CD8-positive, alpha-beta memory T cell (primary cell): ENCODE results near the gene EYA3. TPM values are rescaled to one million over a fixed set of nuclear protein-coding genes. Genes with fewer than 3 reads are reported as not detected.

Experiments used
- CTCF ChIA-PET: fragments of 350-600 bp; sonication (Branson Sonifier 250); formaldehyde crosslinking; loops from one replicate; lab custom pipeline; 2021; ENCODE audit warnings: antibody characterized with exemption; lab: Charles Lee
- POLR2A ChIA-PET: fragments of 350-600 bp; sonication (Branson Sonifier 250); formaldehyde crosslinking; loops from one replicate; lab custom pipeline; 2021; ENCODE audit warnings: antibody characterized with exemption; lab: Charles Lee
- DNase-seq, 5 donors: peaks; one replicate each; pipeline versions ENCODE4 v3.0.0 to v3.0.0-alpha.2; 2020 to 2022; ENCODE audit warnings: mixed read lengths in 1 of 5
- H3K27ac ChIP-seq: one replicate; pipeline ENCODE4 v1.7.0; 2013; ENCODE audit warnings: low read depth, mild to moderate bottlenecking, low read length, moderate library complexity
- H3K27me3 ChIP-seq: 2 replicates; pipeline ENCODE4 v1.7.0; 2013; ENCODE audit warnings: low read length, mild to moderate bottlenecking; ENCODE audit not compliant: insufficient read depth, poor library complexity, severe bottlenecking
- H3K36me3 ChIP-seq: 2 replicates; pipeline ENCODE4 v1.7.0; 2013; ENCODE audit warnings: mild to moderate bottlenecking, low read length, moderate library complexity; ENCODE audit not compliant: insufficient read depth
- H3K4me1 ChIP-seq: 2 replicates; pipeline ENCODE4 v1.7.0; 2013; ENCODE audit warnings: mild to moderate bottlenecking, low read length, moderate library complexity; ENCODE audit not compliant: insufficient read depth
- H3K4me3 ChIP-seq: 2 replicates; pipeline ENCODE4 v1.7.0; 2013; ENCODE audit warnings: mild to moderate bottlenecking, low read length
- H3K9me3 ChIP-seq: 2 replicates; pipeline ENCODE4 v1.7.0; 2013; ENCODE audit warnings: mild to moderate bottlenecking, low read length
- H3K27ac Mint-ChIP-seq, 8 donors: one replicate each; pipeline ENCODE4 v1.8.0; 2020 to 2021; ENCODE audit warnings: mixed read lengths in 8 of 8, mild to moderate bottlenecking in 6 of 8, inconsistent platforms in 3 of 8, moderate library complexity in 3 of 8
- H3K27me3 Mint-ChIP-seq, 2 donors: one replicate each; pipeline ENCODE4 v1.8.0; 2020 to 2021; ENCODE audit warnings: mixed read lengths in 2 of 2, mild to moderate bottlenecking in 1 of 2, moderate library complexity in 1 of 2
- H3K36me3 Mint-ChIP-seq, 3 donors: one replicate each; pipeline ENCODE4 v1.8.0; 2020 to 2021; ENCODE audit warnings: mixed read lengths in 3 of 3, inconsistent platforms in 1 of 3, mild to moderate bottlenecking in 1 of 3
- H3K4me1 Mint-ChIP-seq, 3 donors: one replicate each; pipeline ENCODE4 v1.8.0; 2020 to 2021; ENCODE audit warnings: mixed read lengths in 3 of 3, inconsistent platforms in 1 of 3, mild to moderate bottlenecking in 1 of 3
- H3K4me3 Mint-ChIP-seq, 7 donors: one replicate each; pipeline ENCODE4 v1.8.0; 2020 to 2021; ENCODE audit warnings: mixed read lengths in 7 of 7, mild to moderate bottlenecking in 6 of 7, moderate library complexity in 4 of 7, inconsistent platforms in 2 of 7
- H3K9me3 Mint-ChIP-seq, 5 donors: one replicate each; pipeline ENCODE4 v1.8.0; 2020 to 2022; ENCODE audit warnings: mixed read lengths in 5 of 5, mild to moderate bottlenecking in 3 of 5, moderate library complexity in 2 of 5, inconsistent platforms in 1 of 5
- polyA plus RNA-seq: library from polyadenylated mRNA; unstranded; fragments of 300-500 nt; fragmentation: Illumina TruSeq; gene quantifications from one replicate; pipeline ENCODE4 v1.2.3, GENCODE V29; 2021
- total RNA-seq, 2 experiments: library from RNA; stranded (reverse); gene quantifications; one replicate each; pipeline ENCODE4 v1.2.3, GENCODE V29; 2021

The EYA3 gene
- total and polyA plus RNA-seq, 3 experiments from 2014 or later = 6.0 to 34.6 (median 31.5) TPM

- Mint-ChIP-seq H3K4me1 (peaks cover 22 to 31% (median 24%) of the 10 kb centered on the region in 3 donors), H3K27ac (peak overlapping the region; percentile 75 to 95 (median 84)), H3K27me3 (peaks cover 0 to 1% of the 10 kb centered on the region in 2 donors), H3K36me3 (peaks cover 0 to 32% (median 6%) of the 10 kb centered on the region in 3 donors), H3K4me3 (peak overlapping the region; percentile 75 to 93 (median 86)), H3K9me3 (no peaks in the 10 kb centered on the region)
- H3K36me3 ChIP-seq = peaks cover 5% of the 10 kb centered on the region
- CTCF ChIA-PET = interaction anchor here (1.1 to 1.7 kb wide), 4 partner anchors 9 to 103 kb away, joined by 3 to 6 read pairs (median 3); no protein-coding TSS in a partner anchor
- peak overlapping the region; percentile 86 for H3K4me3 ChIP-seq
- POLR2A ChIA-PET = interaction anchor here (1.0 to 1.4 kb wide), 2 partner anchors 8 to 11 kb away, joined by 3 to 4 read pairs; no protein-coding TSS in a partner anchor
- no peak overlapping the region for H3K27ac ChIP-seq
- H3K4me1 ChIP-seq = peaks cover 20% of the 10 kb centered on the region
- no peaks in the 10 kb centered on the region for H3K9me3 ChIP-seq
- DNase-seq = no peak
- no peaks in the 10 kb centered on the region for H3K27me3 ChIP-seq
These were observed 127.4 kb downstream of the EYA3 start for GRCh38 chr1:27960762-27961645.

GRCh38 chr1:27959792-27960603, 128.4 kb downstream of the EYA3 start, which contains the start of gene XKR8:
TSS of gene XKR8 (plus strand) at chr1:27959973. CDS start at chr1:27960070, 97 bp downstream.
- Mint-ChIP-seq H3K4me1 (peaks cover 22 to 31% (median 23%) of the 10 kb centered on the region in 3 donors), H3K36me3 (peaks cover 0 to 23% (median 5%) of the 10 kb centered on the region in 3 donors), H3K4me3 (peak within 1 kb of the TSS; percentile 85 to 93 (median 87)), H3K27ac (peak within 1 kb of the TSS; percentile 78 to 95 (median 90)), H3K9me3 (no peaks in the 10 kb centered on the region), H3K27me3 (peaks cover 4% of the 10 kb centered on the region in 2 donors)
- ChIA-PET POLR2A (interaction anchor here (0.6 to 1.4 kb wide), 5 partner anchors 9 to 130 kb away, joined by 4 to 8 read pairs (median 5); partner anchors contain the start of genes EYA3 and PPP1R8), CTCF (interaction anchor here (0.6 to 1.7 kb wide), 9 partner anchors 8 to 102 kb away, joined by 3 to 7 read pairs (median 3); no protein-coding TSS in a partner anchor)
- Histone ChIP-seq H3K27me3 (no peaks in the 10 kb centered on the region), H3K4me3 (peak within 1 kb of the TSS; percentile 86), H3K4me1 (peaks cover 20% of the 10 kb centered on the region), H3K9me3 (no peaks in the 10 kb centered on the region), H3K27ac (peak within 1 kb of the TSS; percentile 69), H3K36me3 (peaks cover 5% of the 10 kb centered on the region)
- peak; percentile 79 to 90 (median 81) for DNase-seq

GRCh38 chr1:27958513-27958912, 129.9 kb downstream of the EYA3 start:
- DNase-seq = no peak
- H3K4me1 ChIP-seq = peaks cover 20% of the 10 kb centered on the region
- Mint-ChIP-seq H3K27me3 (peaks cover 6 to 8% of the 10 kb centered on the region in 2 donors), H3K9me3 (no peaks in the 10 kb centered on the region), H3K36me3 (peaks cover 0 to 10% (median 0%) of the 10 kb centered on the region in 3 donors), H3K27ac (no peak overlapping the region), H3K4me3 (peak overlapping the region in 2 of 7 donors; percentile 36 to 85), H3K4me1 (peaks cover 20 to 29% (median 22%) of the 10 kb centered on the region in 3 donors)
- H3K4me3 ChIP-seq = no peak overlapping the region
- H3K9me3 ChIP-seq = no peaks in the 10 kb centered on the region
- CTCF ChIA-PET = interaction anchor here (1.5 kb wide), 1 partner anchor 82 kb away, joined by 3 read pairs; no protein-coding TSS in a partner anchor
- no peaks in the 10 kb centered on the region for H3K27me3 ChIP-seq
- POLR2A ChIA-PET = no interaction called here
- no peaks in the 10 kb centered on the region for H3K36me3 ChIP-seq
- peak overlapping the region; percentile 69 for H3K27ac ChIP-seq

GRCh38 chr1:27957655-27958054, 130.8 kb downstream of the EYA3 start:
- no peaks in the 10 kb centered on the region for H3K9me3 ChIP-seq
- peaks cover 6 to 8% of the 10 kb centered on the region in 2 donors for H3K27me3 Mint-ChIP-seq
- no peaks in the 10 kb centered on the region for H3K9me3 Mint-ChIP-seq
- H3K27ac ChIP-seq = no peak overlapping the region
- POLR2A ChIA-PET = no interaction called here
- no peak for DNase-seq
- peak overlapping the region in 3 of 7 donors; percentile 51 to 84 (median 73) for H3K4me3 Mint-ChIP-seq
- CTCF ChIA-PET = interaction anchor here (1.4 kb wide), 1 partner anchor 17 kb away, joined by 9 read pairs; no protein-coding TSS in a partner anchor
- H3K4me1 Mint-ChIP-seq = peaks cover 20 to 27% (median 21%) of the 10 kb centered on the region in 3 donors
- no peaks in the 10 kb centered on the region for H3K36me3 ChIP-seq
- peaks cover 0 to 3% (median 0%) of the 10 kb centered on the region in 3 donors for H3K36me3 Mint-ChIP-seq
- H3K4me1 ChIP-seq = peaks cover 20% of the 10 kb centered on the region
- H3K27me3 ChIP-seq = no peaks in the 10 kb centered on the region
- H3K27ac Mint-ChIP-seq = peak overlapping the region in 2 of 8 donors; percentile 43 to 66
- H3K4me3 ChIP-seq = no peak overlapping the region

GRCh38 chr1:27956761-27957160, 131.6 kb downstream of the EYA3 start:
- Mint-ChIP-seq H3K27ac (peak overlapping the region in 1 of 8 donors; percentile 66), H3K27me3 (peaks cover 6 to 8% of the 10 kb centered on the region in 2 donors), H3K4me1 (peaks cover 16 to 21% (median 19%) of the 10 kb centered on the region in 3 donors), H3K36me3 (peaks cover 0 to 2% (median 0%) of the 10 kb centered on the region in 3 donors), H3K4me3 (peak overlapping the region in 5 of 7 donors; percentile 26 to 84 (median 59)), H3K9me3 (no peaks in the 10 kb centered on the region)
- ChIA-PET POLR2A (no interaction called here), CTCF (interaction anchor here (1.2 to 1.4 kb wide), 2 partner anchors 17 to 99 kb away, joined by 3 to 9 read pairs; no protein-coding TSS in a partner anchor)
- DNase-seq = no peak
- no peaks in the 10 kb centered on the region for H3K27me3 ChIP-seq
- H3K9me3 ChIP-seq = no peaks in the 10 kb centered on the region
- H3K4me3 ChIP-seq = no peak overlapping the region
- H3K36me3 ChIP-seq = no peaks in the 10 kb centered on the region
- peaks cover 20% of the 10 kb centered on the region for H3K4me1 ChIP-seq
- no peak overlapping the region for H3K27ac ChIP-seq

- no peaks in the 10 kb centered on the region for H3K36me3 Mint-ChIP-seq
- peaks cover 6 to 8% of the 10 kb centered on the region in 2 donors for H3K27me3 Mint-ChIP-seq
- peaks cover 4 to 6% (median 5%) of the 10 kb centered on the region in 3 donors for H3K4me1 Mint-ChIP-seq
- H3K9me3 ChIP-seq = no peaks in the 10 kb centered on the region
- H3K4me1 ChIP-seq = peaks cover 5% of the 10 kb centered on the region
- ChIA-PET POLR2A (no interaction called here), CTCF (interaction anchor here (1.4 to 3.0 kb wide), 2 partner anchors 13 to 15 kb away, joined by 3 to 9 read pairs; no protein-coding TSS in a partner anchor)
- H3K4me3 Mint-ChIP-seq = peak overlapping the region in 1 of 7 donors; percentile 60
- H3K27ac ChIP-seq = no peak overlapping the region
- no peaks in the 10 kb centered on the region for H3K9me3 Mint-ChIP-seq
- H3K4me3 ChIP-seq = no peak overlapping the region
- no peaks in the 10 kb centered on the region for H3K36me3 ChIP-seq
- H3K27ac Mint-ChIP-seq = peak overlapping the region in 1 of 8 donors; percentile 89
- DNase-seq = no peak
- H3K27me3 ChIP-seq = no peaks in the 10 kb centered on the region
These were observed 133.3 kb downstream of the EYA3 start for GRCh38 chr1:27955076-27955475.

GRCh38 chr1:27954186-27954585, 134.2 kb downstream of the EYA3 start:
- POLR2A ChIA-PET = no interaction called here
- CTCF ChIA-PET = interaction anchor here (1.4 to 3.0 kb wide), 2 partner anchors 12 to 14 kb away, joined by 3 to 9 read pairs; no protein-coding TSS in a partner anchor
- no peak overlapping the region for H3K27ac Mint-ChIP-seq
- H3K4me1 Mint-ChIP-seq = peaks cover 0 to 4% (median under 1%) of the 10 kb centered on the region in 3 donors
- no peak overlapping the region for H3K4me3 ChIP-seq
- H3K36me3 Mint-ChIP-seq = no peaks in the 10 kb centered on the region
- no peak overlapping the region for H3K27ac ChIP-seq
- H3K36me3 ChIP-seq = no peaks in the 10 kb centered on the region
- DNase-seq = no peak
- H3K9me3 Mint-ChIP-seq = no peaks in the 10 kb centered on the region
- H3K27me3 Mint-ChIP-seq = peaks cover 6 to 8% of the 10 kb centered on the region in 2 donors
- H3K4me3 Mint-ChIP-seq = no peak overlapping the region
- peaks cover 5% of the 10 kb centered on the region for H3K4me1 ChIP-seq
- H3K27me3 ChIP-seq = no peaks in the 10 kb centered on the region
- H3K9me3 ChIP-seq = no peaks in the 10 kb centered on the region
